ENCODE data around the gene KRT37. TPM values are rescaled to one million over a fixed set of nuclear protein-coding genes. Genes with fewer than 3 reads are reported as not detected.

KRT37 gene
- total RNA-seq, 1 experiment from 2014 or later, result not detected

- Histone ChIP-seq H2BK5ac (ENCODE audit: insufficient read length, low read length) (no peak within 1 kb of the TSS), H3K23me2 (ENCODE audit: insufficient read length, low read depth, low read length, poor library complexity, severe bottlenecking) (no peaks in the 10 kb centered on the region), H3K14ac (ENCODE audit: insufficient read depth, low read length) (no peak within 1 kb of the TSS), H4K8ac (replicated peaks; ENCODE audit: insufficient read length, low read depth, low read length) (no peak within 1 kb of the TSS), H2BK120ac (ENCODE audit: low read depth, low read length, poor library complexity, severe bottlenecking) (no peak within 1 kb of the TSS), H3K79me1 (ENCODE audit: insufficient read depth, low read depth, low read length, poor library complexity, severe bottlenecking) (no peaks in the 10 kb centered on the region), H3K4me2 (ENCODE audit: insufficient read depth, insufficient read length, low read length) (no peak within 1 kb of the TSS), H3K4ac (ENCODE audit: low read depth, low read length) (no peak within 1 kb of the TSS), H3K56ac (ENCODE audit: insufficient read length, low read depth, low read length) (no peak within 1 kb of the TSS), H3K79me2 (ENCODE audit: insufficient read depth, low read length) (no peaks in the 10 kb centered on the region), H3K23ac (ENCODE audit: insufficient read length, low read depth, low read length) (no peak within 1 kb of the TSS), H3T11ph (ENCODE audit: low read length) (no peak within 1 kb of the TSS), H2BK20ac (ENCODE audit: low read depth, low read length, poor library complexity, severe bottlenecking) (no peak within 1 kb of the TSS), H2AFZ (ENCODE audit: low read length) (no peak within 1 kb of the TSS), H3K18ac (ENCODE audit: insufficient read length, low read depth, low read length) (no peak within 1 kb of the TSS), H3K27me3 (ENCODE audit: insufficient read depth, low read length) (no peaks in the 10 kb centered on the region), H3K9me3 (ENCODE audit: control insufficient read depth, low read depth, low read length) (no peaks in the 10 kb centered on the region), H2BK12ac (ENCODE audit: insufficient read length, low read depth, low read length) (no peak within 1 kb of the TSS), H4K20me1 (ENCODE audit: control insufficient read depth, insufficient read depth, insufficient read length) (no peaks in the 10 kb centered on the region), H4K5ac (ENCODE audit: insufficient read length, low read depth, low read length) (no peak within 1 kb of the TSS), H2AK5ac (ENCODE audit: insufficient read length, low read length) (no peak within 1 kb of the TSS), H2BK15ac (ENCODE audit: low read depth, low read length) (no peak within 1 kb of the TSS), H3K9ac (ENCODE audit: extremely low read depth, insufficient read length, low read length) (no peak within 1 kb of the TSS), H4K91ac (ENCODE audit: insufficient read length, low read depth, low read length) (no peak within 1 kb of the TSS), H3K27ac (ENCODE audit: insufficient read length, low read depth, low read length) (no peak within 1 kb of the TSS), H3K4me1 (ENCODE audit: insufficient read depth, low read length) (no peaks in the 10 kb centered on the region)
- no peak for TF ChIP-seq CTCF (conservative IDR thresholded peaks at IDR 0.05)
- Mint-ChIP-seq H3K36me3 (ENCODE audit: insufficient read depth in 1 of 3, low read depth in 3 of 3) (no peaks in the 10 kb centered on the region), H3K4me3 (no peak within 1 kb of the TSS), H3K9me3 (peaks cover 9% of the 10 kb centered on the region in 2 experiments; a peak in 3 of 5 replicates), H3K27ac (no peak within 1 kb of the TSS), H3K4me1 (no peaks in the 10 kb centered on the region), H3K27me3 (ENCODE audit: low read depth) (peaks cover 7% of the 10 kb centered on the region)
- DNase-seq, result no peak
- no CpG with 5 or more reads among the region's 14 CpGs for WGBS (ENCODE audit: extremely low coverage, insufficient read length, low lambda C conversion rate)
These were observed 42.6 kb upstream of the KRT37 start, which contains the start of gene KRT32 for GRCh38 chr17:41466988-41467387. Gene KRT32 (minus strand): TSS chr17:41467386. CDS start chr17:41467325, 61 bp downstream.
